Stimulated activated naive CD8-positive, alpha-beta T cell treated with anti-CD3 and anti-CD28 coated beads, Interleukin-15, Interleukin-2, amounts not matched to agents 100 U/mL and 50 U/mL, for 24 hours (primary cell): ENCODE results near the gene TPRN.
A peak's percentile ranks its signal among the peaks of the same experiment; 100 is the strongest.

Experiments
- ATAC-seq: fragments of 150-1000 bp; cut with Tn5 transposase; one replicate; pipeline ENCODE4 v1.10.0; 2021
- DNase-seq: peaks from one replicate; pipeline ENCODE4 v3.0.0; 2021

TPRN gene

GRCh38 chr9:137206602-137207001, 6.1 kb upstream of the TPRN start:
- DNase-seq (no peak), ATAC-seq (no peak)

DNA sequence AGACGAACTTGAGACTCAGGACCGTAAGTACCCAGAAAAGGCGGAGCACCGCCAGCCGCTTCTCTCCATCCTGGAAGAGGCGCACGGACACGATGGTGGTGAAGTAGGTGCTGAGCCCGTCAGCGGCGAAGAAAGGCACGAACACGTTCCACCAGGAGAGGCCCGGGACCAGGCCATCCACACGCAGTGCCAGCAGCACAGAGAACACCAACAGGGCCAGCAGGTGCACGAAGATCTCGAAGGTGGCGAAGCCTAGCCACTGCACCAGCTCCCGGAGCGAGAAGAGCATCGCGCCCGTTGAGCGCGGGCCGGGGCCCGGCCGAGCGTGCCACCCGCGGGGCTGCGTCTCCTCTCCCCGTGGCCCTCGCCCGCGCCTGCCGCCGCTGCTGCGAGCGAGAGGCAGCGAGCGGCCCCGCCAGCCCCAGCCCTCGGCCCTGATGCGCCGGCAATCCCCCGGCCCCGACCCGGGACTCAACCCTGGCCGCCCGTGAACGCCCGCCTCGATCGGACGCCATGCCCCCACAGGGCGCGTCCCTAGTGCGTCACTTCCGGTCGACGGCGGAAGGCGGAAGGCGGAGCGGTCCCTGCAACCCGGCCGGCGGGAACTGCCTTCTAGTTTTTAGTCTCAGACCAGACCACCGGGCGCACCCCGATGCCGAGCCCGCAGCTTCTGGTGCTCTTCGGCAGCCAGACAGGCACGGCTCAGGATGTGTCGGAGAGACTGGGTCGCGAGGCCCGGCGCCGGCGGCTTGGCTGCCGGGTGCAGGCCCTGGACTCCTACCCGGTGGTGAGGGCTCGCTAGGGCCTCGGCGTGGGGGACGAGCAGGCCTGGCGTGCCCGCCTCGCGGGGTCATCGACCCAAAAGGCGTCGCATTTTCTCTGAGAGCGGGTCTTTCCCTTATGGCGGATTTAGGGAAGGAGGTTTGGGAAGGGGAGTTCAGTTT, 4.9 kb upstream of the TPRN start, which contains the start of the genes NDOR1 and TMEM203:
NDOR1 (plus strand) TSS at position 575 of the 944 bp plus-strand sequence; CDS start at position 653, 78 bp downstream.
TMEM203 (minus strand) TSS at position 523 of the 944 bp plus-strand sequence; CDS start at position 289, 234 bp downstream.
- DNase-seq (peak; percentile 99), ATAC-seq (peak; percentile 65)

GRCh38 chr9:137204731-137205125, 4.2 kb upstream of the TPRN start:
- DNase-seq, result no peak
- no peak for ATAC-seq

- DNase-seq, result no peak
- no peak for ATAC-seq
Observed at GRCh38 chr9:137202966-137203365, 2.4 kb upstream of the TPRN start.

GRCh38 chr9:137201205-137201868, 796 bp upstream of the TPRN start:
- no peak for ATAC-seq
- no peak for DNase-seq

GRCh38 chr9:137199411-137200121, 975 bp downstream of the TPRN start:
- no peak for ATAC-seq
- DNase-seq, result no peak

- DNase-seq, result no peak
- ATAC-seq, result no peak
Observed at GRCh38 chr9:137198902-137199283, 1.6 kb downstream of the TPRN start.

DNA sequence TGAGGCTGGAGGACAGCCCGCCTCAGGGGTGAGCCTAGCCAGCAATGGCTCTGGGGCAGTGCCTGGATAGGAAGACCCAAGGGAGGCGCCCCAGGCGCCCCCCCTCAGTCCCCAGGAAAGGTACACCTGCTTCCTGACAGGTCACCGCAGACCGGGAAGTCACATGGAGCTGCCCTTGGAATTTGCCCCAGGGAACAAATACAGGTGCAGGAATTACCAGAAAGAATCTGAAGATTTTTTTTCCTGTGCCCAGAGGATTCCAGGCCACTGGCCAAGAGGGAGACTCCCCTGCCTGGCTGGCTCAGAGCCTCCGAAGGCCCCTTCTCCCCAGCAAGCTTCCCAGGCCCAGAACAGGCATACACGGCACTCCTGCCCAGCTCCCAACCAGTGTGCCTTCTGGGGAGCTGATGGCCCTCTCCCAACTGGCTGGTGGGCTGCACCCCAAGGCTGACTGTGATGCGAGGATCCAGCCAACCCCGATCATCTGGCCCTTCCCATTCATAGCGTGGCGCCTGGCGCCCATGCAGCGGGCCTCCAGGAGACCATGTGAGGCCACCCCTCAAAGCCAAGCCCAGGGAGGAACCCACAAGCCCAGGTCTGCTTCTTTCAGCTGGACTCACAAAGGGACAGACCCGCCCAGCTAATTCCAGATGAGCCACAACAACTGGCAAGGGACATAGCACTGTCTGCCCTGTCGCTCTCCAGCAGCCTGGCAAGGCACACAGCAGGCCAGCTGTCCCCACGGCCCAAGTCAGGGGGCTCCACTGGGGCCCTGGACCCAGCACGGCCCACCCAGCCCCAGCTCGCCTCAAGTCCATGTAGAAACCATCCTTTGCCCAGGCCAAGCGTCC, 2.3 kb downstream of the TPRN start:
- no peak for DNase-seq
- ATAC-seq, result no peak

DNA sequence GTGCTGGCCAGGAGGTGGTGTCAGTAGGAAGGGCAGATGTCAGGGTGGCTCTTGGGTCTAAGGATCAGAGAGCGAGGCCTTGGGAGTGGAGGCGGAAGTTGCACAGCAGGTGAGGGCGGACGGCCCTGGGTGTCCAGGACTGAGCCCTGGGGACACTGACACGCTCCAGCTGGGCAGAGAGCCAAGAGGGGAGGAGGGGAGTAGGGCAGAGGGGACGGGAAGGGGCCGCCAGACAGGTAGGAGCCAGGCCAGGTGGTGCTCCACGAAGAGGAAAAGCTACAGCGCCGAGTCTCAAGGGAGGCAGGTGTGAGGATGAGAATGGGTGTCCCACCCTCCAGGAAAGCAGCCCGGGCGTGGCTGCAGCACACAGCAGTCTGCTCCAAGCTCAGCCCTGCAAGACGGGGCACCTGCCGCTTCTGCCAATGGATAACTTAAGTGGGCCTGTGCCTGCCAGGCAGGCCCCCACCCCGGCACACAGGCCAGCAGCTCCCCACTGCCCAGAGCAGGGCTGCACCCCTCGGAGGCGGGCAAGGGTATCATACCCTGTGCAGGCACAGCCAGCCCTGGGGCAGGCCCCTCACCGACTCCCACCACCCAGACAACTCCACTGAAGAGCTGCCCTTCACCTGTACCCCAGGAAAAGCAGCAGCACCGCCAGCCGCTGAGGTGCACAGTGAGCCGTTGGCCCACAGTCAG, 4.9 kb downstream of the TPRN start:
- ATAC-seq (no peak), DNase-seq (no peak)

DNA sequence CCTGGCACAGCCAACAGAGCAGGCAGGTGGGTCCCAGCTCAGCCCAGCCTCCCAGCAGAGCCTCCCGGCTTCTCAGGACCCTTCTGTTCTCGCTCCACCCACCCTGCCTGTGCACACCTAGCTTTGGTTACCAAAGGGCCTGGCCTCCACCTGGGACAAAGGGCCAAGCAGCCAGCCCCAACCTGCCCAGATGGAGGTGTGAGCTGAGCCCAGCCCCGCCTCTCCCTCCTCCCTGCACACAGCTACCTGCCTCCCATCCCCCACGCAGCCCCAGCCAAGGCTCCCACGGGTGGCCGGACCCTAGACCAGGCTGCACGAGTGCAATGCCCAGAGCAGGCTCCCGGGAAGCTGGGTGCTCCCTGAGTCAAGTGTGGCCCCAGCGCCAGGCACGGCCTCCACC, 5.6 kb downstream of the TPRN start:
- DNase-seq (no peak), ATAC-seq (no peak)

DNA sequence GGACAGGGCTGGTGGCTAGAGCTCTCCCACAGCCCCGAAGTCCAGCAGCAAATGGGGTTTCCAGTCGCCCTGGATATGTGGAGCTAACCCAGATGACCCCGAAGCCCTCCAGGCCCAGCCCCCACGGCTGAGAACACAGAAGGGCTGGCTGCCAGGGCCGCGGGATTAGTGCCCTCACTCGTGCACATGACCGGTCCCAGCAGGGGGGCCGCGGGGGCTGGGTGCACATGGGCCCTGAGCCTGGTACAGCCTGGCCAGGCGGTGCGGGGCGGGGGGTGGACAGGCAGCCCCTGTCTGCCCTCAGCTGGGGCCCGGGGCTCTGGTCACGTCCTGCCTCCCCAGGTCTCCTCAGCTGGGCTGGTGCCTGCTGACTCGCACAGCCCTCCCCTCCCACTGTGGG, 6.2 kb downstream of the TPRN start:
- ATAC-seq (no peak), DNase-seq (no peak)

DNA sequence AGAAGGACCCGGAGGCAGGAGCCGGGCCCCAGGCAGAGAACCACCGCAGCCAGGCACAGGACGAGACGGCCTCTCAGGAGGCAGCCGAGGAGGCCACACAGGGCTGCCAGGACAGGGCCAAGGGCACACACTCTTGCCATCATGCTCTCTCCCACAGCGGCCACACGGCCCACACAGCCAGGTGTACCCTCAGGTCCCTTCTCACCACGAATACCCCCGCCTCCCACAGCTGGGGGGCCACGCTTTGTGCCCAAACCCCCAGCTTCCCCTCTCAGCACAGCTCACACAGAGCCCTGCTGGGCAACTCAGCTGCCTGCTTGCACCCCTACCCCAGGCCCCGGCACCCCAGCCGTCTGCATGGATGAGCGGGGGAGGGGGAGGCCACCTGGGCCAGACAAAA, 6.8 kb downstream of the TPRN start:
- no peak for ATAC-seq

GRCh38 chr9:137192859-137193258, 7.7 kb downstream of the TPRN start:
- no peak for ATAC-seq

More for the DNA sequence above, 6.8 kb downstream of the TPRN start:
- no peak for DNase-seq

DNA sequence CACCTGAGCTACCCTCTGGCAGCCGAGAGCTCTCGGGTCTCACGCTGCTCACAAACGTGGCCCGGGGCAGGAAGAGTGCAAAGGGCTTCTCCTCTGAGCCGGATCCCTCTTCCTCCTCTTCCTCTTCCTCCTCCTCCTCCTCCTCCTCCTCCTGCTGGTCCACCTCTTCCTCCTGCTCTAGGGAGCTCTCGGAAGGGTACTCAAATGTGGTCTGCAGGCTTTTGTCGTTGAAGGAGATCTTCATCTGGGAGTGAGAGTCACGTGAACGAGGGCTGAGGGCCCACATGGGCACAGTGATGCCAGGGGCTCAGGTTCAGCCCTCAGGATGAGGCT, 8.1 kb downstream of the TPRN start:
- ATAC-seq, result no peak
- no peak for DNase-seq

More at GRCh38 chr9:137192859-137193258, 7.7 kb downstream of the TPRN start:
- DNase-seq, result no peak

DNA sequence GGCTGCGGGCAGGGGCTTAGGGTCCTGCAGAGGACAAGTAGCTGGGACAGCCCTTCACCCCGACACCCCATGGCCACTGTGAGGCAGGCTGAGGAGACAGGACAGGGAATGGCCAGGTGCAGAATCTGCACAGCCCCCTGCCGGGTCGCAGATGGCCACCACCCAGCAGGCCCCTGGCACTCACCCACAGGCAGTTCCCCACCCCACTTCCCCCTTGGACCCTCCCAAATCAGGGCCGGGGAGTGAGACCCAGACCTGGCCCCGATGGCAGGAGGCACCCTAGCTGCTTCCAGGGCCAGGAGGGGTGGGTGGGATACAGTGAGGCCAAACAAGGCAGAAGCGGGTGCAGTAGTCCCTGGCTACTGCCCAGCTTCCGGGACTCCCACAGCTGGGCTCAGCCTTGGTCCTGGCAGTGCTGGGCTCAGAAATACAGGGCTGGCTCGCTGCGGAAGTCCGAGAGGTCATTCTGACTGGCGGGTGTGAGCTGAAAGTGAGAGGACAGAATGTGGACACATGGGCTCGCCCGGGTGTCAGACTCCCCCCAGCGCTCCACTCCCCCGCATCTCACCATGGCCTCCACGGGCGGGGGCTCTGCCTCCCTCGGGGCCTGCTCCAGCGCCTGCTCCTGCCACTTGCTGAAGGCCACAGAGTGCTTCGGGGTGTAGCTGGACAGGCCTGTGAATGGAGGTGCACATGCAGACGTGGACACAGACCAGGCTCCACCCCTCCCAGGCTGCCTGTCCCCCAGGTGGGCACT, 8.7 kb downstream of the TPRN start:
- no peak for DNase-seq

GRCh38 chr9:137191245-137191644, 9.3 kb downstream of the TPRN start:
- ATAC-seq (no peak), DNase-seq (no peak)

More for the DNA sequence above, 8.7 kb downstream of the TPRN start:
- no peak for ATAC-seq

DNA sequence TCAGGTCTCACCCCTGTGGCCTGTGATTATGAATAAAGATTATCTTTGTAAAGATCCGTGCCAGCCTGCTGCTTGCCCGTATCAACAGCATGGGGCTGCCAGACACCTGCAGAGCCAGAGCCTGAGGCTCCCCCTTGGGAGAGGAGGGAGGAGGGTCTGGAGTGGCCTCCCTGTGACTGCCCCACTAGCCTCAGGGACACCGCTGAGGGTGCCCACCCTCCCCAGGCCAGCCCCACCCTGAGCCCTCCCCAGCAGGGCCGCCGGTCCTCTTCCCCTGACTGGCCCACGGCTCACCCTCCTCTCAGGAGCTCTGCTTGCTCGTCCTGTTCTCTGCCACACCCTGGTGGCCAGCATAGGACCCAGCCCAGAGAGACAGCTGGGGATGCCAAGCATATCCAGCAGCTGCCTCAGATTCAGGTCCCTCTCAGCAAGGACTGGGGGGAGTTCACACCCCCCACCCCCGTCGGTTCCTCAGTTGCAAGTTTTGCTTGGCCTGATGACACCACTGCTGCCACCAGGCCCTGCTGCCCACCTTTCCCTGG, 10.2 kb downstream of the TPRN start:
- DNase-seq (no peak), ATAC-seq (no peak)

- DNase-seq (no peak), ATAC-seq (no peak)
Observed at GRCh38 chr9:137189297-137190295, 10.9 kb downstream of the TPRN start.
